CD8-positive, alpha-beta memory T cell (primary cell): ENCODE results near the gene TAF3. TPM values are rescaled to one million over a fixed set of nuclear protein-coding genes. Genes with fewer than 3 reads are reported as not detected.

ENCODE experiments used
- CTCF ChIA-PET: fragments of 350-600 bp; sonication (Branson Sonifier 250); formaldehyde crosslinking; loops from one replicate; lab custom pipeline; 2021; ENCODE audit warnings: antibody characterized with exemption; lab: Charles Lee
- POLR2A ChIA-PET: fragments of 350-600 bp; sonication (Branson Sonifier 250); formaldehyde crosslinking; loops from one replicate; lab custom pipeline; 2021; ENCODE audit warnings: antibody characterized with exemption; lab: Charles Lee
- DNase-seq, 5 donors: peaks; one replicate each; pipeline versions ENCODE4 v3.0.0 to v3.0.0-alpha.2; 2020 to 2022; ENCODE audit warnings: mixed read lengths in 1 of 5
- H3K27ac ChIP-seq: one replicate; pipeline ENCODE4 v1.7.0; 2013; ENCODE audit warnings: low read depth, mild to moderate bottlenecking, low read length, moderate library complexity
- H3K27me3 ChIP-seq: 2 replicates; pipeline ENCODE4 v1.7.0; 2013; ENCODE audit warnings: low read length, mild to moderate bottlenecking; ENCODE audit not compliant: insufficient read depth, poor library complexity, severe bottlenecking
- H3K36me3 ChIP-seq: 2 replicates; pipeline ENCODE4 v1.7.0; 2013; ENCODE audit warnings: mild to moderate bottlenecking, low read length, moderate library complexity; ENCODE audit not compliant: insufficient read depth
- H3K4me1 ChIP-seq: 2 replicates; pipeline ENCODE4 v1.7.0; 2013; ENCODE audit warnings: mild to moderate bottlenecking, low read length, moderate library complexity; ENCODE audit not compliant: insufficient read depth
- H3K4me3 ChIP-seq: 2 replicates; pipeline ENCODE4 v1.7.0; 2013; ENCODE audit warnings: mild to moderate bottlenecking, low read length
- H3K9me3 ChIP-seq: 2 replicates; pipeline ENCODE4 v1.7.0; 2013; ENCODE audit warnings: mild to moderate bottlenecking, low read length
- H3K27ac Mint-ChIP-seq, 8 donors: one replicate each; pipeline ENCODE4 v1.8.0; 2020 to 2021; ENCODE audit warnings: mixed read lengths in 8 of 8, mild to moderate bottlenecking in 6 of 8, inconsistent platforms in 3 of 8, moderate library complexity in 3 of 8
- H3K27me3 Mint-ChIP-seq, 2 donors: one replicate each; pipeline ENCODE4 v1.8.0; 2020 to 2021; ENCODE audit warnings: mixed read lengths in 2 of 2, mild to moderate bottlenecking in 1 of 2, moderate library complexity in 1 of 2
- H3K36me3 Mint-ChIP-seq, 3 donors: one replicate each; pipeline ENCODE4 v1.8.0; 2020 to 2021; ENCODE audit warnings: mixed read lengths in 3 of 3, inconsistent platforms in 1 of 3, mild to moderate bottlenecking in 1 of 3
- H3K4me1 Mint-ChIP-seq, 3 donors: one replicate each; pipeline ENCODE4 v1.8.0; 2020 to 2021; ENCODE audit warnings: mixed read lengths in 3 of 3, inconsistent platforms in 1 of 3, mild to moderate bottlenecking in 1 of 3
- H3K4me3 Mint-ChIP-seq, 7 donors: one replicate each; pipeline ENCODE4 v1.8.0; 2020 to 2021; ENCODE audit warnings: mixed read lengths in 7 of 7, mild to moderate bottlenecking in 6 of 7, moderate library complexity in 4 of 7, inconsistent platforms in 2 of 7
- H3K9me3 Mint-ChIP-seq, 5 donors: one replicate each; pipeline ENCODE4 v1.8.0; 2020 to 2022; ENCODE audit warnings: mixed read lengths in 5 of 5, mild to moderate bottlenecking in 3 of 5, moderate library complexity in 2 of 5, inconsistent platforms in 1 of 5
- polyA plus RNA-seq: library from polyadenylated mRNA; unstranded; fragments of 300-500 nt; fragmentation: Illumina TruSeq; gene quantifications from one replicate; pipeline ENCODE4 v1.2.3, GENCODE V29; 2021
- total RNA-seq, 2 experiments: library from RNA; stranded (reverse); gene quantifications; one replicate each; pipeline ENCODE4 v1.2.3, GENCODE V29; 2021

TAF3 gene
- total and polyA plus RNA-seq, 3 experiments from 2014 or later: 16.9 to 22.6 (median 22.5) TPM

DNA sequence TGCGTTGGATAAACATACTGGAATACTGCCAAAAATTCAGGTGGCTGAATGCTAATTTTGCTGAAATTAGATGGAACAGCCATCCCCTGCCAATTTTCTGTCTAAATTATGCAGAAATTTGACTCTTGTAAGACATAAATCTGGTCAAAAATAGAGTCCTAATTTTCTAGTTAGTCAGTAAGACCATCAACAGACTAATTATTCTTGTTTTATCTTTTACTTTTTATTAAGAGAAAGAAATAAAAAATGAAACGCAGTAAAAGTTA is 125.8 kb downstream of the TAF3 start:
- no peaks in the 10 kb centered on the region for H3K9me3 ChIP-seq
- POLR2A ChIA-PET: no interaction called here
- H3K27ac Mint-ChIP-seq: no peak overlapping the region
- H3K36me3 Mint-ChIP-seq: peaks cover 7 to 23% (median 20%) of the 10 kb centered on the region in 3 donors
- no peak overlapping the region for H3K4me3 Mint-ChIP-seq
- H3K36me3 ChIP-seq: no peaks in the 10 kb centered on the region
- no peaks in the 10 kb centered on the region for H3K4me1 ChIP-seq
- H3K9me3 Mint-ChIP-seq: peaks cover 0 to 4% (median 3%) of the 10 kb centered on the region in 5 donors
- DNase-seq: no peak
- H3K27ac ChIP-seq: no peak overlapping the region
- H3K27me3 ChIP-seq: no peaks in the 10 kb centered on the region
- CTCF ChIA-PET: no interaction called here
- H3K4me3 ChIP-seq: no peak overlapping the region
- no peaks in the 10 kb centered on the region for H3K27me3 Mint-ChIP-seq
- peaks cover 52 to 74% (median 61%) of the 10 kb centered on the region in 3 donors for H3K4me1 Mint-ChIP-seq

DNA sequence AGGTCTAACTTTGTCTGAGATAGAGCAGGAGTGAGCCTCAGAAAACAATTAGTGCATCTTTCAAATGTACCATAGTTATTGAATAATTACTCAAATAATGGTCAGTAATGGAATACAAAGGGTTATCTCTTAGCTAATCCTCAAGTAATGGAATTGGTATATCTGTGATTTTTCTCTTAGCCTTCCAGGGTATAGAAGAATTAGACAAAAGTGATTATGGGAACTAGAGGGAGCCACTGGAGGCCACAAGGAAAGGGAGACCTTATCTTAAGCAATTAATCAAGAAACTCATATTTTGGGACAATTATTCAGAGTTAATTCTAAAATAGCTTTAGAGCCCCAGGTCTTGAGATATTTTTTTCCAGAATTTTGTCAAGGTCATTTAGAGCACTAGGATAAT is 126.2 kb downstream of the TAF3 start:
- ChIA-PET POLR2A (no interaction called here), CTCF (no interaction called here)
- H3K4me3 Mint-ChIP-seq: no peak overlapping the region
- Histone ChIP-seq H3K4me3 (no peak overlapping the region), H3K36me3 (no peaks in the 10 kb centered on the region), H3K9me3 (no peaks in the 10 kb centered on the region), H3K27me3 (no peaks in the 10 kb centered on the region), H3K27ac (no peak overlapping the region), H3K4me1 (no peaks in the 10 kb centered on the region)
- H3K4me1 Mint-ChIP-seq: peaks cover 51 to 72% (median 61%) of the 10 kb centered on the region in 3 donors
- peaks cover 0 to 2% (median under 1%) of the 10 kb centered on the region in 5 donors for H3K9me3 Mint-ChIP-seq
- no peak for DNase-seq
- no peak overlapping the region for H3K27ac Mint-ChIP-seq
- H3K36me3 Mint-ChIP-seq: peaks cover 7 to 22% (median 20%) of the 10 kb centered on the region in 3 donors
- no peaks in the 10 kb centered on the region for H3K27me3 Mint-ChIP-seq

GRCh38 chr10:7945034-7945433 is 126.7 kb downstream of the TAF3 start:
- Mint-ChIP-seq H3K36me3 (peaks cover 7 to 21% (median 20%) of the 10 kb centered on the region in 3 donors), H3K4me3 (no peak overlapping the region), H3K27me3 (no peaks in the 10 kb centered on the region), H3K9me3 (no peaks in the 10 kb centered on the region), H3K4me1 (peaks cover 49 to 72% (median 64%) of the 10 kb centered on the region in 3 donors), H3K27ac (no peak overlapping the region)
- POLR2A ChIA-PET: no interaction called here
- Histone ChIP-seq H3K27ac (no peak overlapping the region), H3K9me3 (no peaks in the 10 kb centered on the region), H3K4me1 (no peaks in the 10 kb centered on the region), H3K36me3 (no peaks in the 10 kb centered on the region), H3K4me3 (no peak overlapping the region), H3K27me3 (no peaks in the 10 kb centered on the region)
- CTCF ChIA-PET: no interaction called here
- DNase-seq: no peak

DNA sequence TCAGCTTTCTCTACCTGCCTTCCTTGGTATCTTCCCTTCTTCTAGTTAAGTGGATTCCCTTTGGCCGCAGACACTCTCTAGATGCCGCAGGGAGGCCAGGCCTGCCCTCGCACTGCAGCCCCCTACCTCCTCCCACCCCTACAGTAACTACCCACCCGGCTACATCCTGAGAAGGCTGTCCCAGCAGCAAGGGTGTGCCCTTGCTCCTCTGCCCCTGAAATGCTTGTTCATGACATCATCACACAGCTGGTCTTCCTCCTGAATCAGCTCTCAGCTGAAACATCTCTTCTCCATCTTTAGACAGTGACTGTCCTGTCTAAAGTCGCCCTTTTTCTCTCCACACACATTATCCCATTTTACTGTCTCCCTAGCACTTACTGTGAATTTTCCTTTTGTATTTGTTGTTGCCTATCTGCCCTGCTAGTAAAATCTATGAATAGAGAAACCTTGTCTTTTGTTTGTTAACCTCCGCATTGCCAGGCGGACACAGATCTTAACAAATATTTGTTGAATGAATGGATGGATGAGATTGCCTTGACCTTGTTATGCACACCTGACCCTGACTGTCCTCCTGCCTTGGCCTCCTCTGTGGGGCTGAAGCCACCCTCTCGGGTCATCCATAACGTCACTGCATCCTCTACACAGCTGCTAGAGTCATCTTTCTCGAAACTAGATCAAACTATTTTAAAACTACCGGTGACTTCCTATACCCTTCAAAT is 127.3 kb downstream of the TAF3 start:
- DNase-seq: no peak
- no peaks in the 10 kb centered on the region for H3K9me3 ChIP-seq
- H3K36me3 ChIP-seq: no peaks in the 10 kb centered on the region
- H3K4me3 Mint-ChIP-seq: no peak overlapping the region
- POLR2A ChIA-PET: interaction anchor here (0.7 kb wide), 1 partner anchor 13 kb away, joined by 3 read pairs; no protein-coding TSS in a partner anchor
- peak overlapping the region in 3 of 8 donors; percentile 2 to 38 (median 15) for H3K27ac Mint-ChIP-seq
- H3K9me3 Mint-ChIP-seq: no peaks in the 10 kb centered on the region
- H3K27me3 ChIP-seq: no peaks in the 10 kb centered on the region
- no peak overlapping the region for H3K4me3 ChIP-seq
- no peaks in the 10 kb centered on the region for H3K27me3 Mint-ChIP-seq
- no peaks in the 10 kb centered on the region for H3K4me1 ChIP-seq
- H3K36me3 Mint-ChIP-seq: peaks cover 7 to 22% (median 18%) of the 10 kb centered on the region in 3 donors
- H3K27ac ChIP-seq: no peak overlapping the region
- CTCF ChIA-PET: no interaction called here
- peaks cover 50 to 75% (median 64%) of the 10 kb centered on the region in 3 donors for H3K4me1 Mint-ChIP-seq

GRCh38 chr10:7948371-7949000 is 130.2 kb downstream of the TAF3 start:
- Histone ChIP-seq H3K9me3 (no peaks in the 10 kb centered on the region), H3K4me1 (no peaks in the 10 kb centered on the region), H3K36me3 (no peaks in the 10 kb centered on the region), H3K4me3 (no peak overlapping the region), H3K27me3 (no peaks in the 10 kb centered on the region), H3K27ac (no peak overlapping the region)
- Mint-ChIP-seq H3K4me3 (no peak overlapping the region), H3K27me3 (no peaks in the 10 kb centered on the region), H3K27ac (peak overlapping the region in 2 of 8 donors; percentile 43), H3K4me1 (peaks cover 49 to 71% (median 66%) of the 10 kb centered on the region in 3 donors), H3K36me3 (peaks cover 7 to 9% (median 9%) of the 10 kb centered on the region in 3 donors), H3K9me3 (no peaks in the 10 kb centered on the region)
- no peak for DNase-seq
- POLR2A ChIA-PET: no interaction called here
- CTCF ChIA-PET: no interaction called here

DNA sequence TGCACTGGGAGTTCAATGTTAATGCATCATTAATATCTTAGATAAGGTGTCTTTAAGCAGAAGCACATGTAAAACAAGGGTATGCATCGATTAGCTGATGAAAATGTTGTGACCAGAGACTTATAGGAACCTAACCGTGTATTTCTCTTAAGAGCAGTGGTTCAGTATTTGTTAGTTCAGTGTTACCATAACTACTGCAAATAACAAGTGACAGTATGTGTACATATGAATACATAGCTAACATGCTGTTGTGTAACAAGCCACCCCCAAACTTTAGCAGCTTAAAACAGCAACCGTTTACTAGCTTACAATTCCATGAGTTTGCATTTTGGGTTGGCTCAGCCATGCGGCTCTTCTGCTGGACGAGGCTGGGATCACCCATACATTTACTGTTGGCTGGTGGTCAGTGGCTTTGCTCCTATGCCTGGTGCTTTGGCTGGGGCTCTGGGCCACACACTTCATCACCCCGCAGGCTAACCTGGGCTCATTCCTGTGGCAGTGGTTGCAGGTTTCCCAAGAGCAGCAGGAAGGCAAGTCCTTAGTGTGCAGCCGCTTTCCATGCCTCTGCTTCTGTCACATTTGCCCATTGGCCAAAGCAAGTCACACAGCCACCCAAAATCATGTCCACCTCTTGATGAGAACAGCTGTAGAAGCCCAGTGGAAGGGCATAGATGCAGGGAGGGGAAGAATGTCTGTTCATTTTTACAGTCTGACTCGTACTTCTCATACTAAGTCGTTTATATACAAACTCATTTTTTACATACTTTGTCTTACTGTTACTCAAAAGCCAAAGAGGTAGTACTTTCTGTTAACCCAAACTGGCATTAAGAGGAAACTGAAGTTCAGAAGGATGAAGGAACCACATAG is 132.9 kb downstream of the TAF3 start:
- no peaks in the 10 kb centered on the region for H3K27me3 Mint-ChIP-seq
- peaks cover 7 to 9% (median 7%) of the 10 kb centered on the region in 3 donors for H3K36me3 Mint-ChIP-seq

DNA sequence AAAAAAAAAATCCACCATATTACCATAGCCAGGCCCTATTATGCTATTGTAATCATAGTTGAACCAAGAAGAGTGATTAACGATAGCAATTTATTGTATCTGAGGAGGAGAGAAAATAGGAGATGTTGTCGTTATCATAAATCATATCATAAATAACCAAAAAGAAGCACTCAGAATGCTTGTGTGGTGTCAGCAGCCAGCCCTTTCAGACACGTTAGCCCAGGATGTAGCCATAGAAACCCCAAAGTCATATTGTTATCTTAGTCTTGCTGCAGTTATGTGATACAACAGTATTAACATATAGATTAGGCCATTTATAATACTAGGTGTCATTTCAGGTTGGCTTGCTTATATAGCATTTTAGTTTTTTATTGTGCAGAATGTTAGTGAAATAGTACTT is 134.0 kb downstream of the TAF3 start:
- Histone ChIP-seq H3K4me1 (no peaks in the 10 kb centered on the region), H3K36me3 (no peaks in the 10 kb centered on the region), H3K27me3 (no peaks in the 10 kb centered on the region), H3K27ac (no peak overlapping the region), H3K4me3 (no peak overlapping the region), H3K9me3 (no peaks in the 10 kb centered on the region)
- Mint-ChIP-seq H3K9me3 (no peaks in the 10 kb centered on the region), H3K27me3 (no peaks in the 10 kb centered on the region), H3K4me1 (peaks cover 27 to 57% (median 55%) of the 10 kb centered on the region in 3 donors), H3K36me3 (peaks cover 5 to 9% (median 8%) of the 10 kb centered on the region in 3 donors), H3K27ac (peak overlapping the region in 1 of 8 donors; percentile 9), H3K4me3 (no peak overlapping the region)
- POLR2A ChIA-PET: no interaction called here
- CTCF ChIA-PET: no interaction called here
- no peak for DNase-seq

More for the DNA sequence above, 132.9 kb downstream of the TAF3 start:
- Histone ChIP-seq H3K4me3 (no peak overlapping the region), H3K27ac (no peak overlapping the region), H3K4me1 (no peaks in the 10 kb centered on the region), H3K9me3 (no peaks in the 10 kb centered on the region), H3K36me3 (no peaks in the 10 kb centered on the region), H3K27me3 (no peaks in the 10 kb centered on the region)
- peak overlapping the region in 1 of 8 donors; percentile 48 for H3K27ac Mint-ChIP-seq
- ChIA-PET CTCF (no interaction called here), POLR2A (no interaction called here)
- no peak for DNase-seq
- peaks cover 31 to 55% (median 49%) of the 10 kb centered on the region in 3 donors for H3K4me1 Mint-ChIP-seq
- no peaks in the 10 kb centered on the region for H3K9me3 Mint-ChIP-seq
- H3K4me3 Mint-ChIP-seq: peak overlapping the region in 1 of 7 donors; percentile 13

- no peaks in the 10 kb centered on the region for H3K4me1 ChIP-seq
- no peak overlapping the region for H3K27ac ChIP-seq
- DNase-seq: no peak
- CTCF ChIA-PET: no interaction called here
- Mint-ChIP-seq H3K4me1 (peaks cover 23 to 55% (median 48%) of the 10 kb centered on the region in 3 donors), H3K4me3 (peak overlapping the region in 1 of 7 donors; percentile 3), H3K27me3 (no peaks in the 10 kb centered on the region), H3K36me3 (peaks cover 3 to 9% (median 4%) of the 10 kb centered on the region in 3 donors), H3K27ac (no peak overlapping the region), H3K9me3 (no peaks in the 10 kb centered on the region)
- no peaks in the 10 kb centered on the region for H3K9me3 ChIP-seq
- no peaks in the 10 kb centered on the region for H3K27me3 ChIP-seq
- POLR2A ChIA-PET: no interaction called here
- H3K36me3 ChIP-seq: no peaks in the 10 kb centered on the region
- no peak overlapping the region for H3K4me3 ChIP-seq
Measured at GRCh38 chr10:7953447-7953846, 135.1 kb downstream of the TAF3 start.
